K562 (cell line): ENCODE measurements around the gene SDR9C7. TPM values are rescaled to one million over a fixed set of nuclear protein-coding genes. Genes with fewer than 3 reads are reported as not detected.
A peak's percentile ranks its signal among the peaks of the same experiment; 100 is the strongest.

ENCODE experiments used
- C11orf30 ChIP-seq: fragments of 450-650 bp; IDR thresholded peaks from 2 replicates; pipeline ENCODE4 v1.6.1; 2016; ENCODE audit warnings: low read depth, mild to moderate bottlenecking
- FOXJ2 ChIP-seq: fragments of 200-800 bp; sonication (Bioruptor generic); IDR thresholded peaks from 2 replicates; pipeline ENCODE4 v1.6.1; 2016; ENCODE audit warnings: missing genetic modification characterization, missing compliant biosample characterization
- MCM7 ChIP-seq, 2 experiments: fragments of 450-650 bp; IDR thresholded peaks; 2 replicates each; pipeline ENCODE4 v1.6.1; 2016 to 2018
- NR2C2 ChIP-seq, 2 experiments: fragments of 200-800 bp in 1 of 2; sonication (Bioruptor generic) in 1 of 2; sonication (generic) in 1 of 2; formaldehyde crosslinking in 1 of 2; IDR thresholded peaks; 2 replicates each; pipeline versions ENCODE4 v1.6.1 to v1.8.0; 2016 to 2022; ENCODE audit warnings: mild to moderate bottlenecking in 1 of 2, missing compliant biosample characterization in 1 of 2, missing genetic modification characterization in 1 of 2, missing genetic modification reagents in 1 of 2
- POLR2G ChIP-seq: fragments of 200-400 bp; formaldehyde crosslinking; IDR thresholded peaks from 2 replicates; pipeline ENCODE4 v1.6.1; 2017; ENCODE audit warnings: low read depth, mild to moderate bottlenecking, antibody characterized with exemption, low read length, moderate library complexity
- POLR2H ChIP-seq: IDR thresholded peaks from 2 replicates; pipeline ENCODE4 v1.6.1; 2016; ENCODE audit warnings: missing genetic modification characterization, low read depth, mild to moderate bottlenecking, control low read depth, missing compliant biosample characterization, moderate library complexity
- SIN3A ChIP-seq, 2 experiments: fragments of 150-350 bp in 1 of 2; IDR thresholded peaks; 2 replicates each; pipeline ENCODE4 v1.6.1; 2011 to 2016; ENCODE audit warnings: borderline replicate concordance in 2 of 2, low read depth in 2 of 2, low read length in 2 of 2, mild to moderate bottlenecking in 2 of 2, moderate library complexity in 2 of 2; ENCODE audit not compliant: control insufficient read depth in 1 of 2
- SLC30A9 ChIP-seq: fragments of 250-450 bp; sonication (Bioruptor Pico); IDR thresholded peaks from 2 replicates; pipeline ENCODE4 v1.8.0; 2022; ENCODE audit warnings: mild to moderate bottlenecking, moderate library complexity
- SUPT5H ChIP-seq: fragments of 450-650 bp; IDR thresholded peaks from 2 replicates; pipeline ENCODE4 v1.6.1; 2016
- TAF15 ChIP-seq: fragments of 200-400 bp; formaldehyde crosslinking; IDR thresholded peaks from 2 replicates; pipeline ENCODE4 v1.6.1; 2017; ENCODE audit warnings: mild to moderate bottlenecking, low read depth, low read length, moderate library complexity
- THAP12 ChIP-seq: fragments of 250-450 bp; sonication (Bioruptor Pico); IDR thresholded peaks from 2 replicates; pipeline ENCODE4 v1.9.0; 2021; ENCODE audit warnings: mild to moderate bottlenecking, inconsistent platforms
- ZC3H8 ChIP-seq: fragments of 450-650 bp; IDR thresholded peaks from 2 replicates; pipeline ENCODE4 v1.6.1; 2017
- polyA plus RNA-seq, 8 experiments: library from polyadenylated mRNA; depleted of rRNA in 4 of 8; stranded (reverse) in 5 of 8; unstranded in 3 of 8; fragments of >200 nt; fragmentation: Nextera tagmentation in 2 of 8; fragmentation: Illumina TruSeq in 1 of 8; extraction: Ambion mirVana in 2 of 8; extraction: Trizol in 1 of 8; gene quantifications; 2 replicates each; pipeline versions ENCODE4 v1.2.1 to v1.2.3, GENCODE V29; 2011 to 2014; ENCODE audit warnings: inconsistent platforms in 1 of 8, missing spikeins in 1 of 8
- total RNA-seq, 7 experiments: library from RNA; depleted of rRNA in 6 of 7; stranded (reverse); fragments of >200 nt in 6 of 7; fragmentation: Illumina TruSeq in 2 of 7; extraction: Trizol in 2 of 7; gene quantifications; 2 replicates each; pipeline versions ENCODE4 v1.2.1 to v1.2.3, GENCODE V29; 2011 to 2021; ENCODE audit warnings: low replicate concordance in 1 of 7

Gene SDR9C7
- total and polyA plus RNA-seq, 9 of the 15 experiments (the other 6 are each of a cell fraction or from before 2014, with no cell fraction given) = 0.04 to 0.59 (median 0.06) TPM; not detected in 6

- no peak for TF ChIP-seq MCM7 (IDR thresholded peaks at IDR 0.05)
- no peak for TF ChIP-seq SIN3A (IDR thresholded peaks at IDR 0.05; ENCODE audit: borderline replicate concordance in 2 of 2, control insufficient read depth in 1 of 2, low read depth in 2 of 2, low read length in 2 of 2)
- no peak for TF ChIP-seq POLR2H (tag)
- TF ChIP-seq ZC3H8 = no peak
- no peak for TF ChIP-seq FOXJ2 (tag)
- no peak for TF ChIP-seq TAF15
- TF ChIP-seq POLR2G = no peak
- no peak for TF ChIP-seq SLC30A9 (CRISPR knock-in tag)
- no peak for TF ChIP-seq SUPT5H
- TF ChIP-seq THAP12 (CRISPR knock-in tag) = no peak
- no peak for TF ChIP-seq NR2C2 (CRISPR knock-in tag; IDR thresholded peaks at IDR 0.05)
- TF ChIP-seq NR2C2 (tag; IDR thresholded peaks at IDR 0.05) = peak; percentile 29; the same call in 1 of the 2 replicates
- TF ChIP-seq C11orf30 = no peak
Observed at GRCh38 chr12:56900583-56900982, 33.6 kb downstream of the SDR9C7 start (continued).
